ENCODE measurements around the gene MGAT4B.

GRCh38 chr5:179777909-179778308, 28.8 kb downstream of the MGAT4B start:
- TF ChIP-seq CTCF (IDR thresholded peaks at IDR 0.05) (no peak), POLR2AphosphoS5 (IDR thresholded peaks at IDR 0.05) (no peak)

All from transverse colon (tissue), 4 donors.